Neural crest cell (in vitro differentiated cells): ENCODE measurements around the gene TTLL5. TPM values are rescaled to one million over a fixed set of nuclear protein-coding genes. Genes with fewer than 3 reads are reported as not detected.

Source experiments
- DNase-seq: peaks from one replicate; pipeline ENCODE4 v3.0.0; 2021; ENCODE audit warnings: low read depth, mixed read lengths, low spot score
- H3K27ac Mint-ChIP-seq: one replicate; pipeline ENCODE4 v1.8.0; 2021; ENCODE audit warnings: mild to moderate bottlenecking, mixed read lengths; ENCODE audit not compliant: unreplicated experiment
- H3K27me3 Mint-ChIP-seq: 2 replicates; pipeline ENCODE4 v1.8.0; 2021; ENCODE audit warnings: low read depth, mild to moderate bottlenecking, mixed read lengths
- H3K36me3 Mint-ChIP-seq: 2 replicates; pipeline ENCODE4 v1.8.0; 2021; ENCODE audit warnings: low read depth, mild to moderate bottlenecking, mixed read lengths
- H3K4me1 Mint-ChIP-seq: 2 replicates; pipeline ENCODE4 v1.8.0; 2021; ENCODE audit warnings: mixed read lengths
- H3K4me3 Mint-ChIP-seq: one replicate; pipeline ENCODE4 v1.8.0; 2021; ENCODE audit warnings: mild to moderate bottlenecking, mixed read lengths
- H3K9me3 Mint-ChIP-seq: 2 replicates; pipeline ENCODE4 v1.8.0; 2021; ENCODE audit warnings: mixed read lengths
- total RNA-seq: library from RNA; stranded (reverse); gene quantifications from 2 replicates; pipeline ENCODE4 v1.2.1, GENCODE V29; 2021
- TF ChIP-seq, protein P1 (sequence below): fragments of 200-600 bp; sonication (generic); conservative IDR thresholded peaks from 2 replicates; pipeline ENCODE4 v1.5.0; 2021; ENCODE audit warnings: antibody characterized with exemption, mild to moderate bottlenecking

The TTLL5 gene
- total RNA-seq, 1 donor from 2014 or later: 55.7 TPM

DNA sequence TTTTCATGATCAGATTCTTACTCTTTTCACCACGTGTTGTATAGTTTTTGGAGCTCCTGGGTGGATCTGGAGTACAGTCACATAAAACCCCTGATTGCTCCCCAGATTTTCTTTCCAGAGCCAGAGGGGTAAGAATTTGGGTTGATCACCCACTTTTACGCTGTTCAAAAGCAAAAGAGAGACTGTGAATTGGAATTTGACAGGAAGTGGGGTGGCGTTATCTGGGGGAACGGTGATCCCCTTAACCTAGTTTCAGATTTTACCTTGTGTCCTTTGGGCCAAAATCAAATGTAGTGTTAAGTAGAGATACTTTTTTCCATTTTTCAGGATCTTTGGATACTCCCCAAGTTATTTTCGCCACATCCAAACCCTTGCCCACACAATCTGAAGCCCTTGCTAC lies 245.2 kb downstream of the TTLL5 start:
- Mint-ChIP-seq H3K4me3 (no peak overlapping the region), H3K4me1 (peaks cover 21% of the 10 kb centered on the region), H3K27ac (no peak overlapping the region), H3K9me3 (no peaks in the 10 kb centered on the region), H3K36me3 (no peaks in the 10 kb centered on the region), H3K27me3 (no peaks in the 10 kb centered on the region)
- TF ChIP-seq, protein P1, sequence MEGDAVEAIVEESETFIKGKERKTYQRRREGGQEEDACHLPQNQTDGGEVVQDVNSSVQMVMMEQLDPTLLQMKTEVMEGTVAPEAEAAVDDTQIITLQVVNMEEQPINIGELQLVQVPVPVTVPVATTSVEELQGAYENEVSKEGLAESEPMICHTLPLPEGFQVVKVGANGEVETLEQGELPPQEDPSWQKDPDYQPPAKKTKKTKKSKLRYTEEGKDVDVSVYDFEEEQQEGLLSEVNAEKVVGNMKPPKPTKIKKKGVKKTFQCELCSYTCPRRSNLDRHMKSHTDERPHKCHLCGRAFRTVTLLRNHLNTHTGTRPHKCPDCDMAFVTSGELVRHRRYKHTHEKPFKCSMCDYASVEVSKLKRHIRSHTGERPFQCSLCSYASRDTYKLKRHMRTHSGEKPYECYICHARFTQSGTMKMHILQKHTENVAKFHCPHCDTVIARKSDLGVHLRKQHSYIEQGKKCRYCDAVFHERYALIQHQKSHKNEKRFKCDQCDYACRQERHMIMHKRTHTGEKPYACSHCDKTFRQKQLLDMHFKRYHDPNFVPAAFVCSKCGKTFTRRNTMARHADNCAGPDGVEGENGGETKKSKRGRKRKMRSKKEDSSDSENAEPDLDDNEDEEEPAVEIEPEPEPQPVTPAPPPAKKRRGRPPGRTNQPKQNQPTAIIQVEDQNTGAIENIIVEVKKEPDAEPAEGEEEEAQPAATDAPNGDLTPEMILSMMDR: no peak
- no peak for DNase-seq

GRCh38 chr14:75906680-75907280 lies 245.7 kb downstream of the TTLL5 start:
- Mint-ChIP-seq H3K36me3 (no peaks in the 10 kb centered on the region), H3K4me1 (peaks cover 26% of the 10 kb centered on the region), H3K4me3 (no peak overlapping the region), H3K27me3 (no peaks in the 10 kb centered on the region), H3K9me3 (no peaks in the 10 kb centered on the region), H3K27ac (no peak overlapping the region)
- DNase-seq: peak; percentile 76
- TF ChIP-seq, protein P1: peak; percentile 95

GRCh38 chr14:75907756-75908359 lies 246.8 kb downstream of the TTLL5 start:
- TF ChIP-seq, protein P1: no peak
- DNase-seq: no peak
- Mint-ChIP-seq H3K27ac (no peak overlapping the region), H3K27me3 (no peaks in the 10 kb centered on the region), H3K4me1 (peaks cover 32% of the 10 kb centered on the region), H3K9me3 (no peaks in the 10 kb centered on the region), H3K4me3 (no peak overlapping the region), H3K36me3 (no peaks in the 10 kb centered on the region)

- TF ChIP-seq, protein P1: no peak
- Mint-ChIP-seq H3K4me1 (peaks cover 32% of the 10 kb centered on the region), H3K27me3 (no peaks in the 10 kb centered on the region), H3K27ac (no peak overlapping the region), H3K36me3 (no peaks in the 10 kb centered on the region), H3K4me3 (no peak overlapping the region), H3K9me3 (no peaks in the 10 kb centered on the region)
- DNase-seq: no peak
These were observed 248.6 kb downstream of the TTLL5 start for GRCh38 chr14:75909630-75910029.

DNA sequence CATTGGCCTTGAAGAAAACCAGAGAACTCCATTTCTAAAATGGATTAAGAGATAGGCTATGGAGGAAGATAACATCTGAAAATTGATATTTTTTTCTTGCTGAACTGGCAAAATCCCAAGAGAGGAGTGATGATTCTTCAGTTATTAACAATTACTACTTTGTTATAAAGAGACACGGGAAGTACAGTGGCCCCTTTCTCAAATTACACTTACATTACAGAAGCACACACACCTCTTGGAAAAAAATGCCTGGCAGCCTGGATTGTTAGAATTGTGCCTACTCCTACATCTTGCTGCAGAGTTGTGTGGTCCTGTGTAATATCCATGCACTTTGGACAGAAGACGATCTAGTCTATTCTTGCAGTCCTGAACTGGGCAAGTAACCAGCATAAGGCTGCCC lies 249.0 kb downstream of the TTLL5 start:
- H3K27ac Mint-ChIP-seq: no peak overlapping the region

More for the DNA sequence above, 249.0 kb downstream of the TTLL5 start:
- no peak overlapping the region for H3K4me3 Mint-ChIP-seq
- no peaks in the 10 kb centered on the region for H3K9me3 Mint-ChIP-seq
- TF ChIP-seq, protein P1: no peak
- DNase-seq: no peak
- peaks cover 32% of the 10 kb centered on the region for H3K4me1 Mint-ChIP-seq
- no peaks in the 10 kb centered on the region for H3K27me3 Mint-ChIP-seq
- no peaks in the 10 kb centered on the region for H3K36me3 Mint-ChIP-seq
